H1 (cell line): ENCODE data around the gene APOL6. TPM values are rescaled to one million over a fixed set of nuclear protein-coding genes. Genes with fewer than 3 reads are reported as not detected.
A peak's percentile ranks its signal among the peaks of the same experiment; 100 is the strongest.

ENCODE experiments used
- CTCF ChIA-PET: fragments of 300-600 bp; sonication (Branson Sonifier 250); formaldehyde crosslinking; loops from one replicate; lab custom pipeline; 2021; ENCODE audit not compliant: partially characterized antibody; lab: Charles Lee
- POLR2A ChIA-PET: fragments of 300-600 bp; sonication (Branson Sonifier 250); formaldehyde crosslinking; loops from one replicate; lab custom pipeline; 2021; ENCODE audit warnings: inconsistent platforms; ENCODE audit not compliant: partially characterized antibody; lab: Charles Lee
- DNase-seq, 2 experiments: peaks; one replicate each; pipeline versions ENCODE4 v3.0.0 to v3.0.0-alpha.2; 2010 to 2022; ENCODE audit warnings: low spot score in 2 of 2, low read depth in 1 of 2, mixed read lengths in 1 of 2
- FAIRE-seq: peaks from 2 replicates; lab custom pipeline; 2011; peaks lifted over from hg19 to GRCh38; lab: Jason Lieb, UNC
- H2AFZ ChIP-seq: 2 replicates; pipeline ENCODE4 v1.8.1; 2012; ENCODE audit warnings: low read length, inconsistent platforms
- H2AK5ac ChIP-seq: 2 replicates; pipeline ENCODE4 v1.6.1; 2013; ENCODE audit warnings: low read depth, low read length
- H2BK120ac ChIP-seq: replicated peaks from 2 replicates; pipeline ENCODE3; 2013; ENCODE audit warnings: low read depth, low read length, inconsistent platforms
- H2BK12ac ChIP-seq: 2 replicates; pipeline ENCODE4 v1.6.1; 2013; ENCODE audit warnings: low read depth, low read length
- H2BK15ac ChIP-seq: 2 replicates; pipeline ENCODE4 v1.6.1; 2013; ENCODE audit warnings: low read length
- H2BK20ac ChIP-seq: 2 replicates; pipeline ENCODE4 v1.6.1; 2013; ENCODE audit warnings: low read length
- H2BK5ac ChIP-seq: 2 replicates; pipeline ENCODE4 v1.6.1; 2013; ENCODE audit warnings: low read depth, low read length
- H3K14ac ChIP-seq: 2 replicates; pipeline ENCODE4 v1.6.1; 2013; ENCODE audit warnings: inconsistent platforms; ENCODE audit not compliant: insufficient read length
- H3K18ac ChIP-seq: 2 replicates; pipeline ENCODE4 v1.6.1; 2013; ENCODE audit warnings: low read length; ENCODE audit errors: extremely low read depth
- H3K23ac ChIP-seq: 2 replicates; pipeline ENCODE4 v1.6.1; 2013; ENCODE audit warnings: inconsistent platforms; ENCODE audit not compliant: insufficient read length
- H3K23me2 ChIP-seq: 2 replicates; pipeline ENCODE4 v1.6.1; 2013; ENCODE audit warnings: low read depth, low read length
- H3K27ac ChIP-seq: 2 replicates; pipeline ENCODE4 v1.6.1; 2011; ENCODE audit warnings: low read depth, low read length, inconsistent platforms
- H3K27me3 ChIP-seq, 4 experiments: replicated peaks in 1 of 4; 1 replicate in 1 of 4; 2 replicates in 3 of 4; pipeline versions ENCODE4 v1.6.1 to v1.8.1; 2011 to 2013; ENCODE audit warnings: low read length in 3 of 4, mild to moderate bottlenecking in 3 of 4, inconsistent platforms in 2 of 4, mixed read lengths in 2 of 4, moderate library complexity in 1 of 4; ENCODE audit not compliant: control insufficient read depth in 3 of 4, insufficient read depth in 3 of 4; ENCODE audit errors: extremely low read depth in 1 of 4
- H3K36me3 ChIP-seq, 4 experiments: 2 replicates each; pipeline versions ENCODE4 v1.6.1 to v1.8.1; 2011 to 2013; ENCODE audit warnings: mild to moderate bottlenecking in 4 of 4, low read length in 3 of 4, moderate library complexity in 2 of 4, control low read depth in 1 of 4, inconsistent platforms in 1 of 4; ENCODE audit not compliant: insufficient read depth in 4 of 4, control insufficient read depth in 2 of 4
- H3K4ac ChIP-seq: replicated peaks from 2 replicates; pipeline ENCODE3; 2013; ENCODE audit warnings: low read length, low read depth, mixed read lengths, inconsistent platforms; ENCODE audit not compliant: insufficient read length
- H3K4me1 ChIP-seq, 4 experiments: replicated peaks in 1 of 4; 1 replicate in 1 of 4; 2 replicates in 3 of 4; pipeline versions ENCODE4 v1.6.1 to v1.8.1; 2011 to 2013; ENCODE audit warnings: low read length in 3 of 4, inconsistent platforms in 2 of 4, mixed read lengths in 1 of 4; ENCODE audit not compliant: insufficient read depth in 4 of 4, control insufficient read depth in 3 of 4
- H3K4me2 ChIP-seq, 2 experiments: 2 replicates each; pipeline versions ENCODE4 v1.6.1 to v1.8.1; 2011 to 2013; ENCODE audit warnings: low read depth in 2 of 2, low read length in 2 of 2, control low read depth in 1 of 2, inconsistent platforms in 1 of 2, mild to moderate bottlenecking in 1 of 2; ENCODE audit not compliant: insufficient read depth in 1 of 2
- H3K4me3 ChIP-seq, 4 experiments: fragments of 200-600, 300-600 bp in 1 of 4; sonication (generic), shearing (Covaris generic), sonication (Bioruptor Twin) in 1 of 4; 2 replicates each; pipeline versions ENCODE4 v1.5.1 to v1.8.1; 2011 to 2016; ENCODE audit warnings: low read length in 4 of 4, low read depth in 3 of 4, control low read depth in 2 of 4, inconsistent platforms in 2 of 4, mild to moderate bottlenecking in 2 of 4, mixed read lengths in 1 of 4, moderate library complexity in 1 of 4; ENCODE audit not compliant: insufficient read depth in 2 of 4; ENCODE audit errors: extremely low read depth in 1 of 4
- H3K56ac ChIP-seq: replicated peaks from 2 replicates; pipeline ENCODE3; 2013; ENCODE audit warnings: low read depth, mild to moderate bottlenecking, mixed read lengths, low read length, inconsistent platforms; ENCODE audit not compliant: insufficient read length
- H3K79me1 ChIP-seq: 2 replicates; pipeline ENCODE4 v1.6.1; 2013; ENCODE audit warnings: low read depth, low read length, control low read depth
- H3K79me2 ChIP-seq, 2 experiments: 2 replicates each; pipeline versions ENCODE4 v1.6.1 to v1.8.1; 2012 to 2013; ENCODE audit warnings: low read length in 2 of 2, mild to moderate bottlenecking in 2 of 2, inconsistent platforms in 1 of 2; ENCODE audit not compliant: insufficient read depth in 2 of 2, control insufficient read depth in 1 of 2
- H3K9ac ChIP-seq, 4 experiments: replicated peaks in 1 of 4; 1 replicate in 1 of 4; 2 replicates in 3 of 4; pipeline versions ENCODE4 v1.6.1 to v1.8.1; 2011 to 2013; ENCODE audit warnings: low read depth in 3 of 4, low read length in 3 of 4, control low read depth in 2 of 4, mild to moderate bottlenecking in 2 of 4, moderate library complexity in 2 of 4, inconsistent platforms in 1 of 4; ENCODE audit errors: extremely low read depth in 1 of 4
- H3K9me3 ChIP-seq, 2 experiments: 2 replicates each; pipeline versions ENCODE4 v1.6.1 to v1.8.1; 2012 to 2013; ENCODE audit warnings: mild to moderate bottlenecking in 2 of 2, moderate library complexity in 2 of 2, control low read depth in 1 of 2, inconsistent platforms in 1 of 2, low read depth in 1 of 2, low read length in 1 of 2, mixed read lengths in 1 of 2; ENCODE audit not compliant: insufficient read depth in 2 of 2
- H4K20me1 ChIP-seq, 2 experiments: replicated peaks in 1 of 2; 2 replicates each; pipeline versions ENCODE3 to v1.8.1; 2011 to 2013; ENCODE audit warnings: inconsistent platforms in 2 of 2, low read length in 2 of 2, mild to moderate bottlenecking in 1 of 2; ENCODE audit not compliant: insufficient read depth in 2 of 2, control insufficient read depth in 1 of 2
- H4K5ac ChIP-seq: 2 replicates; pipeline ENCODE4 v1.6.1; 2013; ENCODE audit warnings: low read length, low read depth, mixed read lengths, inconsistent platforms; ENCODE audit not compliant: insufficient read length
- H4K8ac ChIP-seq: 2 replicates; pipeline ENCODE4 v1.8.0; 2013; ENCODE audit warnings: mild to moderate bottlenecking, moderate library complexity, low read length, inconsistent platforms; ENCODE audit not compliant: insufficient read depth; ENCODE audit errors: extremely low read depth
- H4K91ac ChIP-seq: replicated peaks from 2 replicates; pipeline ENCODE3; 2013; ENCODE audit warnings: low read length, mixed read lengths, inconsistent platforms; ENCODE audit not compliant: insufficient read length
- BACH1 ChIP-seq: IDR thresholded peaks from 2 replicates; pipeline ENCODE4 v1.6.1; 2012; ENCODE audit warnings: low read length, improper control_type of control experiment
- CTCF ChIP-seq, 3 experiments: IDR thresholded peaks; 1 replicate in 2 of 3; 2 replicates in 1 of 3; pipeline versions ENCODE4 v1.5.1 to v1.6.1; 2011; ENCODE audit warnings: low read length in 3 of 3, mild to moderate bottlenecking in 3 of 3, inconsistent platforms in 2 of 3, low read depth in 1 of 3, moderate library complexity in 1 of 3; ENCODE audit not compliant: insufficient read depth in 1 of 3; ENCODE audit errors: control extremely low read depth in 1 of 3
- PHF8 ChIP-seq: fragments of 200-600 bp; sonication (generic); conservative IDR thresholded peaks from 2 replicates; pipeline ENCODE4 v1.7.1; 2012; ENCODE audit warnings: low read depth, mild to moderate bottlenecking, inconsistent platforms, low read length, moderate library complexity
- RAD21 ChIP-seq, 2 experiments: IDR thresholded peaks in 1 of 2; conservative IDR thresholded peaks in 1 of 2; 2 replicates each; pipeline ENCODE4 v1.6.1; 2011; ENCODE audit warnings: low read depth in 2 of 2, low read length in 2 of 2, improper control_type of control experiment in 1 of 2, inconsistent platforms in 1 of 2, mild to moderate bottlenecking in 1 of 2, moderate library complexity in 1 of 2
- SIN3A ChIP-seq, 2 experiments: IDR thresholded peaks in 1 of 2; conservative IDR thresholded peaks in 1 of 2; 2 replicates each; pipeline ENCODE4 v1.6.1; 2011 to 2012; ENCODE audit warnings: low read length in 2 of 2, improper control_type of control experiment in 1 of 2, low read depth in 1 of 2, mild to moderate bottlenecking in 1 of 2
- YY1 ChIP-seq: IDR thresholded peaks from 2 replicates; pipeline ENCODE4 v1.6.1; 2011; ENCODE audit warnings: low read depth, mild to moderate bottlenecking, low read length
- WGBS, 2 experiments: shearing (Covaris generic) in 1 of 2; methylation state at CpG; one replicate each; pipeline versions ENCODE4 v1.1.6 to v1.1.7; 2013 to 2015; ENCODE audit warnings: low lambda C conversion rate in 2 of 2, mixed read lengths in 2 of 2, inconsistent platforms in 1 of 2, low coverage in 1 of 2, missing lambda C conversion rate in 1 of 2; ENCODE audit not compliant: insufficient replicate concordance in 2 of 2, insufficient coverage in 1 of 2, insufficient read length in 1 of 2; ENCODE audit errors: extremely low coverage in 1 of 2, missing lambda C conversion rate in 1 of 2; 5-methylcytosine and 5-hydroxymethylcytosine counted together
- polyA plus RNA-seq, 7 experiments: library from polyadenylated mRNA; depleted of rRNA in 3 of 7; stranded (reverse) in 5 of 7; unstranded in 2 of 7; fragments of >200 nt in 5 of 7; fragments of 200-250 nt in 2 of 7; gene quantifications; 1 replicate in 5 of 7; 2 replicates in 1 of 7; 4 replicates in 1 of 7; pipeline versions ENCODE4 v1.2.1 to v1.2.3, GENCODE V29; 2011 to 2013; ENCODE audit warnings: missing spikeins in 2 of 7, mixed read lengths in 2 of 7
- total RNA-seq: library from RNA; stranded (reverse); fragmentation: NEBNext Ultra II Directional; extraction: Animal tissue kit (Norgen Biotek cat#: 25700); gene quantifications from 2 replicates; pipeline ENCODE4 v1.2.1, GENCODE V29; 2021

Gene APOL6
- total and polyA plus RNA-seq, 2 of the 8 experiments (the other 6 are each of a cell fraction or from before 2014, with no cell fraction given) = 0.06 to 0.13 TPM

- Histone ChIP-seq H3K79me2 (no peaks in the 10 kb centered on the region), H4K8ac (no peak overlapping the region), H2BK20ac (no peak overlapping the region), H3K18ac (no peak overlapping the region), H2AFZ (no peak overlapping the region), H2BK120ac (no peak overlapping the region), H3K4me2 (no peak overlapping the region), H3K9ac (no peak overlapping the region), H3K4ac (no peak overlapping the region), H3K4me3 (no peak overlapping the region), H3K56ac (no peak overlapping the region), H3K4me1 (no peaks in the 10 kb centered on the region), H4K20me1 (no peaks in the 10 kb centered on the region), H2AK5ac (no peak overlapping the region), H3K79me1 (no peaks in the 10 kb centered on the region), H2BK12ac (no peak overlapping the region), H3K9me3 (peaks cover 0 to 3% of the 10 kb centered on the region in 2 experiments; a peak in 1 of 4 replicates), H3K36me3 (no peaks in the 10 kb centered on the region), H4K5ac (no peak overlapping the region), H3K27ac (no peak overlapping the region), H3K14ac (no peak overlapping the region), H3K23ac (no peak overlapping the region), H2BK5ac (no peak overlapping the region), H2BK15ac (no peak overlapping the region), H3K23me2 (no peaks in the 10 kb centered on the region), H3K27me3 (no peaks in the 10 kb centered on the region), H4K91ac (no peak overlapping the region)
- WGBS, 2 experiments = 84% methylated on average over 2 of the region's 2 CpGs; no CpG with 5 or more reads in 1 of the 2 experiments
- no peak for DNase-seq
- ChIA-PET CTCF (interaction anchor here (0.8 to 1.5 kb wide), 4 partner anchors 14 to 72 kb away, joined by 3 to 4 read pairs (median 4); no protein-coding TSS in a partner anchor), POLR2A (no interaction called here)
- TF ChIP-seq YY1 (peak; percentile 87), RAD21 (IDR thresholded peaks at IDR 0.05 in 1 of 2, conservative IDR thresholded peaks at IDR 0.05 in 1 of 2; ENCODE audit: low read depth in 2 of 2, low read length in 2 of 2) (peak; percentile 41 to 53), CTCF (IDR thresholded peaks at IDR 0.05; ENCODE audit: control extremely low read depth in 1 of 3, insufficient read depth in 1 of 3, low read depth in 1 of 3, low read length in 3 of 3) (peak in 2 of 3 experiments; percentile 18 to 21; a peak in 2 of 4 replicates), PHF8 (no peak), BACH1 (no peak), SIN3A (conservative IDR thresholded peaks at IDR 0.05 in 1 of 2, IDR thresholded peaks at IDR 0.05 in 1 of 2; ENCODE audit: low read depth in 1 of 2, low read length in 2 of 2) (no peak)
- no peak for FAIRE-seq
Measured at GRCh38 chr22:35712672-35713071, 64.4 kb downstream of the APOL6 start.
